ENCODE data around the gene PYCR2.

The PYCR2 gene

DNA sequence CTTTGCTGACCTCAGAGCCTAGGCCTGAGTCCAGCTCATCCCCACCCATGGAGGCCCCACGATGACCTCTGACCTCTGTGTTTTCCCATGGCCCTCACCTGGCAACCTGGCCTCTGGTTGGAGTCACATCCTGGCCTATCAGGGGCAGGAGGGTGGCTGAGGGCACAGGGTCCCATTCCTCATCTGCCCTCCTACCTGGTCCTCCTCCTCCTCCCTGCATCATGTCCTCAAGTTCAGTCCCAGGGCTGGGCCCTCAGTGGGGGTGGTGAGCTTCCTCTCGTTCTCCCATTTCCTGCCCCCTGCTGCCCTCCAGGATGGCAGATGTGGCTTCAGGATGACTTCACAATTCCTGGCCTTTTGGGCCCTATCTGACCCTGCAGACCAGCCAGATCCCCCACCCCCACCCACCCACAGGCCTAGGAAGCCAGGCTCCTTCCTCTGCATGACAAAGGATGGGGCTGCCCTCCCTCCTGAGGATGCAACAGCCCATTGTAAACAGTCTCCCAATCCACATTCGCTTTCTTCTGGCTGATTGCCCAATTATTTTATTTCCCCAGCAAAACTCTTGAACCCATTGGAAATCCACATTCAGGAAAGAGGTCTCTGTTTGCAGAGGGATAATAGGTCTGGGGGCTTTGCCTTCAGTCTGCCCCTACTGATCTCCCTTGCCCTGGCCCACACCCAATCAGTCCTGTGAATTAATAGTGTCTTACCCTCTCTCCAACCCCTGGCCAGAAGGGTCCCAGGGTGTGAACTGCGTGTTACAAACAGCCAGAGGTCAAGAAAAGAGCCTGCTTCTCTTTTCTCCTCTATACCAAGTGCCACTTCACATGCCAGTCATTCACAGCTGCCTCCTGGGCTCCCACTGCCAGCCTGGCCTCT lies 24.8 kb downstream of the PYCR2 start:
- DNase-seq, result no peak

DNA sequence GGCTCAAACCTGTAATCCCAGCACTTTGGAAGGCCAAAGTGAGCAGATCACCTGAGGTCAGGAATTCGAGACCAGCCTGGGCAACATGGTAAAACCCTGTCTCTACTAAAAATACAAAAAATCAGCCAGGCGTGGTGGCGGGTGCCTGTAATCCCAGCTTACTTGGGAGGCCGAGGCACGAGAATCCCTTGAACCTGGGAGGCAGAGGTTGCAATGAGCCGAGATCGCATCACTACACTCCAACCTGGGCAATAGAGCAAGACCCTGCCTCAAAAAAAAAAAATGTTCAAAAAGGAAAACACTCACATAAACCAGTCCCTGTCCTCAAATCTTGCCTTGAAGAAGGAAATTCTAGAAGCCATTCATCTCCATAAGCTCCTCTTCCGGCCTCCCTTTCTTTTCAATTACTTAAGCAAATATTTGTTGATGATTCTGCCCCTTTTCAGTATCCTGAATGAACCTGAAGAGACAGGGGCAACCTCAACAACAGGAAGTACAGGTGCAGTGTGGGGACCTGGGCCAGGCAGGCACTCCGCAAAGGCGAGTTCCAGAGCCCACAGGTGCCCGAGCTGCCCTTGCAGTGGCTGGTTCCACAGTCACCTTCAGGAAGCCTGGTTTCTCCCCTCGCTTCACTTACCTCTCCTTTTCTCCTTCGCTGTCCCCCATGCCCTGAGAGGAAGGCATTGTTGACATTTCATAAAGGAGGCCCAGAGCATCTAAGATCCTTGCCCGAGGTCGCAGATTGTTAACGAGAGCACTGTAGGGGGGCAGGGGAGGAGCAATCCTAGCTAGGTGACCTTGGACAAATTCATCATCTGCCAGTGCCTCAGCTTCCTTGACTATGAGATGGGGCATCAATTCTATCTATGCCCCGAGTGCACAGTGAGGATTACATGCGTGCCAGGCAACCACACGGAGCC lies 26.2 kb downstream of the PYCR2 start:
- H3K36me3 ChIP-seq, result no peaks in the 10 kb centered on the region
- no peak overlapping the region for H3K4me3 ChIP-seq (ENCODE audit: low read depth, low read length)
- H3K27me3 ChIP-seq (ENCODE audit: insufficient read depth, low read depth, severe bottlenecking), result no peaks in the 10 kb centered on the region
- no peak for DNase-seq
- TF ChIP-seq, protein P1, sequence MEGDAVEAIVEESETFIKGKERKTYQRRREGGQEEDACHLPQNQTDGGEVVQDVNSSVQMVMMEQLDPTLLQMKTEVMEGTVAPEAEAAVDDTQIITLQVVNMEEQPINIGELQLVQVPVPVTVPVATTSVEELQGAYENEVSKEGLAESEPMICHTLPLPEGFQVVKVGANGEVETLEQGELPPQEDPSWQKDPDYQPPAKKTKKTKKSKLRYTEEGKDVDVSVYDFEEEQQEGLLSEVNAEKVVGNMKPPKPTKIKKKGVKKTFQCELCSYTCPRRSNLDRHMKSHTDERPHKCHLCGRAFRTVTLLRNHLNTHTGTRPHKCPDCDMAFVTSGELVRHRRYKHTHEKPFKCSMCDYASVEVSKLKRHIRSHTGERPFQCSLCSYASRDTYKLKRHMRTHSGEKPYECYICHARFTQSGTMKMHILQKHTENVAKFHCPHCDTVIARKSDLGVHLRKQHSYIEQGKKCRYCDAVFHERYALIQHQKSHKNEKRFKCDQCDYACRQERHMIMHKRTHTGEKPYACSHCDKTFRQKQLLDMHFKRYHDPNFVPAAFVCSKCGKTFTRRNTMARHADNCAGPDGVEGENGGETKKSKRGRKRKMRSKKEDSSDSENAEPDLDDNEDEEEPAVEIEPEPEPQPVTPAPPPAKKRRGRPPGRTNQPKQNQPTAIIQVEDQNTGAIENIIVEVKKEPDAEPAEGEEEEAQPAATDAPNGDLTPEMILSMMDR (IDR thresholded peaks at IDR 0.05; ENCODE audit: low read depth, low read length), result no peak
- no peaks in the 10 kb centered on the region for H3K9me3 ChIP-seq (ENCODE audit: severe bottlenecking)
- no peak overlapping the region for H3K27ac ChIP-seq

More for the DNA sequence above, 24.8 kb downstream of the PYCR2 start:
- Histone ChIP-seq H3K9me3 (ENCODE audit: severe bottlenecking) (no peaks in the 10 kb centered on the region), H3K27ac (no peak overlapping the region), H3K36me3 (no peaks in the 10 kb centered on the region), H3K27me3 (ENCODE audit: insufficient read depth, low read depth, severe bottlenecking) (no peaks in the 10 kb centered on the region), H3K4me3 (ENCODE audit: low read depth, low read length) (no peak overlapping the region)
- TF ChIP-seq, protein P1 (IDR thresholded peaks at IDR 0.05; ENCODE audit: low read depth, low read length), result no peak

DNA sequence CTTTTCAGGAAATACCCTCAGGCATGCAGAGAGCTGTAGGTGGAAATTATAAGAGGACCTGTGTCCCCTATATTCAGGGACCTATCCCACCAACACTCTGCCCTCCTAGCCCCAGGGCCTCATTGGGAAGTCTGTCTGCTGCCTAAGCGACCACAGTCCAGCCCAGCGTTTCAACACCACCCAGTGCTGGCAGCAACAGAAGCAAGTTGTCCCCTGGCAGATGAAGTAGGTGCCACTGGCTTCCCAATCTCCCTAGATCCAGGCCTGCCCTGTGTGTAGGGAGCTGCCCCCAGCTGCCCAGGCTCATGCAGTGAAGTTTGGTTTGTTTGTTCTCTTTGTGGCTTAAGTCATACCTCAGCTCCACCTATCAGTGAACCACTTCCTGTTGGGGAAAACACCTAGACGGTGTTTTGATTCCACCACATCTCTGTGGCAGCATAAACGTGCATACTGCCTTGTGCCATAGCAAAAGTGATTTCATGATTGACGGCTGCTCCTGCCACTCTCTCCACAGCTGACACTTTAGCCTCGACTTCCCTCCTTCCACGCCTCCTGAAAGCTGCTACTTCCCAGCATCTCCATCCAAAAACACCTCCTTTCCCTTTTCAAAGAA lies 27.0 kb downstream of the PYCR2 start:
- TF ChIP-seq, protein P1 (IDR thresholded peaks at IDR 0.05; ENCODE audit: low read depth, low read length), result no peak
- Histone ChIP-seq H3K4me3 (ENCODE audit: low read depth, low read length) (no peak overlapping the region), H3K9me3 (ENCODE audit: severe bottlenecking) (no peaks in the 10 kb centered on the region), H3K27me3 (ENCODE audit: insufficient read depth, low read depth, severe bottlenecking) (no peaks in the 10 kb centered on the region), H3K36me3 (no peaks in the 10 kb centered on the region), H3K27ac (no peak overlapping the region)
- DNase-seq, result no peak

DNA sequence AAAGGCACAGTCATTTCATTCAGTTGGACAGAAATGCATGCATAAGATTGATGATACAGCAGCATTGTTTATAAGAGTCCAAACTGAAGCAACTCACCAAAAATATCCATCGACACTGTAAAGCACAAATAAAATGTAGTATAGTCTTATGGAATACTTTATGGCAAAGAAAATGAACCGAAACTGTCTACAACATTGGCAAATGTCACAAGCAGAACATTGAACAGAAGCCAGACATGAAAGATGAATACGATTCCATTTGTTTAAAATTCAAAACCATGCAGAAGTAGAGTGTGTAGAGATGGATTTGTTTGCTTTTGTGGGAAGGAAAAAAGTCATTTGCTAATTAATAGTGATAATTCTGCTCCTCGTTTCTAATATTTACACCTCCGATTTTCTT lies 27.6 kb downstream of the PYCR2 start:
- Histone ChIP-seq H3K27me3 (ENCODE audit: insufficient read depth, low read depth, severe bottlenecking) (no peaks in the 10 kb centered on the region), H3K36me3 (no peaks in the 10 kb centered on the region), H3K9me3 (ENCODE audit: severe bottlenecking) (no peaks in the 10 kb centered on the region), H3K27ac (no peak overlapping the region), H3K4me3 (ENCODE audit: low read depth, low read length) (no peak overlapping the region)
- no peak for DNase-seq
- TF ChIP-seq, protein P1 (IDR thresholded peaks at IDR 0.05; ENCODE audit: low read depth, low read length), result no peak

DNA sequence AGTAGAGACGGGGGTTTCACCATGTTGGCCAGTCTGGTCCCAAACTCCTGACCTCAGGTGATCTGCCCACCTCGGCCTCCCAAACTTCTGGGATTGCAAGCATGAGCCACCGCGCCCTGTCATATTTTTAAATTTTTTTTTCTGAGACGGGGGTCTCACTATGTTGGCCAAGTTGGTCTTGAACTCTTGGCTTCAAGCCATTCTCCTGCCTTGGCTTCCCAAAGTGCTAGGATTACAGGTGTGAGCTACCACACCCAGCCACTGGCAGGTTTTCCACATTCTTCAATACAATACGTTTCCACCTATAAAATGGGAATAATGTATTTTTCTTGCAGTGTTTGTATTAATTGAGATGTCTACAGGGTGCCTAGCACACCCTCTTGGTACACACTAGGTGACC lies 31.7 kb downstream of the PYCR2 start:
- H3K9me3 ChIP-seq (ENCODE audit: severe bottlenecking), result no peaks in the 10 kb centered on the region
- TF ChIP-seq, protein P1 (IDR thresholded peaks at IDR 0.05; ENCODE audit: low read depth, low read length), result no peak
- H3K4me3 ChIP-seq (ENCODE audit: low read depth, low read length), result no peak overlapping the region
- DNase-seq, result no peak
- H3K27ac ChIP-seq, result no peak overlapping the region
- no peaks in the 10 kb centered on the region for H3K27me3 ChIP-seq (ENCODE audit: insufficient read depth, low read depth, severe bottlenecking)
- no peaks in the 10 kb centered on the region for H3K36me3 ChIP-seq
